GM12864 (cell line): ENCODE measurements around the gene SOBP.
A peak's percentile ranks its signal among the peaks of the same experiment; 100 is the strongest.

Experiments
- DNase-seq: peaks from one replicate; pipeline ENCODE4 v3.0.0-alpha.2; 2011; ENCODE audit warnings: low read depth
- H3K4me3 ChIP-seq: 2 replicates; pipeline ENCODE4 v1.5.1; 2011; ENCODE audit warnings: mild to moderate bottlenecking, low read depth, low read length, control low read depth
- TF ChIP-seq, protein P1 (sequence below): IDR thresholded peaks from 2 replicates; pipeline ENCODE4 v1.5.1; 2011; ENCODE audit warnings: low read depth, mild to moderate bottlenecking, moderate library complexity, low read length, control low read depth, inconsistent platforms; ENCODE audit errors: missing control alignments

SOBP gene

DNA sequence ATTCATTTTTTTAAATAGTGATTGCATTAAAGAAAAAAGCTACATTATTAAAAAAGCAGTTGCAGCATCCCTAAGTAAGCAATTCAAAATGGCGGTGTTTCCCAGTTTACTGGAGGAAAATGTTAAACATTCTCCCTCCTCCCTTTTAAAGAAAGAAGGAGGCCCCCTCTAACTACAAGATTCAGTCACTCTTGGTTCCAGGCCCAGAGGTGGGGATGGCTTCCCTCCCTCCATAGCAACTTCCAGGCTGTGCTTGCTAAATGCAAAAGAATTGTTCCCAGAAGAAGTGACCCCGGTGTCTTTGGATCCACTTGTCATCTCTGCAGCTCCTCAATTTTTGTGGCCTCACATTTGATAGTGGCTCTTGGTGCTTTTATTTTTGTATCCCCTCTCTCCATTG is 165.9 kb downstream of the SOBP start:
- TF ChIP-seq, protein P1, sequence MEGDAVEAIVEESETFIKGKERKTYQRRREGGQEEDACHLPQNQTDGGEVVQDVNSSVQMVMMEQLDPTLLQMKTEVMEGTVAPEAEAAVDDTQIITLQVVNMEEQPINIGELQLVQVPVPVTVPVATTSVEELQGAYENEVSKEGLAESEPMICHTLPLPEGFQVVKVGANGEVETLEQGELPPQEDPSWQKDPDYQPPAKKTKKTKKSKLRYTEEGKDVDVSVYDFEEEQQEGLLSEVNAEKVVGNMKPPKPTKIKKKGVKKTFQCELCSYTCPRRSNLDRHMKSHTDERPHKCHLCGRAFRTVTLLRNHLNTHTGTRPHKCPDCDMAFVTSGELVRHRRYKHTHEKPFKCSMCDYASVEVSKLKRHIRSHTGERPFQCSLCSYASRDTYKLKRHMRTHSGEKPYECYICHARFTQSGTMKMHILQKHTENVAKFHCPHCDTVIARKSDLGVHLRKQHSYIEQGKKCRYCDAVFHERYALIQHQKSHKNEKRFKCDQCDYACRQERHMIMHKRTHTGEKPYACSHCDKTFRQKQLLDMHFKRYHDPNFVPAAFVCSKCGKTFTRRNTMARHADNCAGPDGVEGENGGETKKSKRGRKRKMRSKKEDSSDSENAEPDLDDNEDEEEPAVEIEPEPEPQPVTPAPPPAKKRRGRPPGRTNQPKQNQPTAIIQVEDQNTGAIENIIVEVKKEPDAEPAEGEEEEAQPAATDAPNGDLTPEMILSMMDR: no peak
- no peak overlapping the region for H3K4me3 ChIP-seq
- DNase-seq: no peak

DNA sequence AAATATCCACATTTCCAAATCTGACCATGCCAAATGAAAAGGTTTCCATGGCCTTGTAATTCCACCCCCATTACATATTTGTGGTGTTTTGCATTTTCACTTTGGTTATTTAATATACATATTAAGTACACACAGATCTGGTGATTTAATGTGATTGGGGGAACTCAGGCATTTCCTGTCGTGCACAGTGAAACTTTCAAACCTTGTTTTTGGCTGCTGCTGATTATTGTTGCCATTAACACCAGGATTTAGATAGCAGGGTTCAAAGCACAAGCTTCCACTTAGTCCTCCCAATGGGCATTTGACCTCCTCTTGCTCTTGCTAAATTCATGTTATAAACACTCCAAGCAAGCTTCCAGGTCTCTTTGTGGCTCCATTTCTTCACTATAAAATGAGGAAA is 166.5 kb downstream of the SOBP start:
- no peak for DNase-seq
- TF ChIP-seq, protein P1: no peak
- H3K4me3 ChIP-seq: no peak overlapping the region

- TF ChIP-seq, protein P1: no peak
- no peak overlapping the region for H3K4me3 ChIP-seq
- DNase-seq: no peak
Observed at GRCh38 chr6:107656883-107657282, 167.0 kb downstream of the SOBP start.

GRCh38 chr6:107657373-107657754 is 167.4 kb downstream of the SOBP start:
- H3K4me3 ChIP-seq: no peak overlapping the region
- TF ChIP-seq, protein P1: no peak
- no peak for DNase-seq

DNA sequence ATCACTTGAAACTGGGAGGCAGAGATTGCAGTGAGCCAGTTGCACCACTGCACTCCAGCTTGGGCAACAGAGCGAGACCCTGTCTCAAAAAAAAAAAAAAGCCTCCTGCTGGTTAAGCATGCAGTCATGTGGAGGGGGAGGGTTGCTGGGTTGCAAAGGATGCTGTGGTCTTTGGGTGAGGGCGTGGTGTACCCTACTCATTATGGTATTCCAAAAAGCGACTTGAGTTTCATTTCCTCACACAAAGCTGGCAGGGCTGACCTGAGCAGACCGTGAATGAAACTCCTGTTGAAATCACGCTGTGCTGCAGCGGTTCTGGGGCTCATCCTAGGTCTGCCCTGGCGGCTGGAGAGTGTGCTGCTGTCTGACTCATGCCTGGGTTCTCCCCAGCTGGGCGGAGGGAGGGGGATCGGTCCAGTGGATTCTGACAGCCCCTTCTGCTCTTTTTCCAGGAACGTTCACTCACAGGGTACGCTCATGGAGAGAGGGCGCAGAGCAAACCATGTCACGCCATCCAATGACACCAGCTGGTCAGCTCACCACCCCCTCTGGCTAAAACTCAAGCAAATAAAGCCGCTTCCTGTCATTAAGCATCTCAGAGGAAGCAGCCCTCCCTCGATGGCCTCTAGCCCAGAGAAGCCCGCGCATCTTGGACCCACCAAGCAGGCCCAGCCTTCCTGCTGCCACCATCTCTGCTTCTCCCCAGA is 168.0 kb downstream of the SOBP start:
- DNase-seq: peak; percentile 97
- H3K4me3 ChIP-seq: peak overlapping the region; percentile 32

GRCh38 chr6:107658920-107659865 is 169.3 kb downstream of the SOBP start:
- peak; percentile 30 for DNase-seq
- H3K4me3 ChIP-seq: peak overlapping the region; percentile 32; the same call in 1 of the 2 replicates
- TF ChIP-seq, protein P1: no peak

More for the DNA sequence above, 168.0 kb downstream of the SOBP start:
- TF ChIP-seq, protein P1: peak; percentile 58
